Pons (tissue), 1 donor: ENCODE data around the gene SCYGR3.

Source experiments
- DNase-seq: peaks from one replicate; pipeline ENCODE4 v3.0.0-alpha.2; 2016; ENCODE audit warnings: low spot score

The SCYGR3 gene, protein sequence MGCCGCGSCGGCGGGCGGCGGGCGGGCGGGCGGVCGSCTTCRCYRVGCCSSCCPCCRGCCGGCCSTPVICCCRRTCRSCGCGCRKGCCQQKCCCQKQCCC

DNA sequence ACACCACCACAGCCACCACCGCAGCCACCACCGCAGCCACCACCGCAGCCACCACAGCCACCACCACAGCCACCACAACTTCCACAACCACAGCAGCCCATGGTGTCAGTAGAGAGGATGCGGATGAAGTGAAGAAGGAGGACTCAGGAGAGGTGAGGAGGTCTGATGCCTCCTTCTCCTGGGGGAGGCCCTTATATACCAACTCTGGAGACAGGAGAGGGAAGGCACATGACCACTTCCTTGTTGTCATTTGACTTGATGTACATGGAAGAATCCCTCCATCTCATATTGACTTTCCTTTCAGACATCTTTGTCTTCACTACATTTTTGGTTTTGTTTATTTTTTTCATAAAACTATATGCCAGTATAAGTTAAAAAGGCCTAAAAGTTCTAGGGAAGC lies at the start of gene SCYGR3:
Gene SCYGR3 (minus strand): TSS at position 101 of the 400 bp plus-strand sequence. CDS start 0 bp downstream, at position 101.
- no peak for DNase-seq

DNA sequence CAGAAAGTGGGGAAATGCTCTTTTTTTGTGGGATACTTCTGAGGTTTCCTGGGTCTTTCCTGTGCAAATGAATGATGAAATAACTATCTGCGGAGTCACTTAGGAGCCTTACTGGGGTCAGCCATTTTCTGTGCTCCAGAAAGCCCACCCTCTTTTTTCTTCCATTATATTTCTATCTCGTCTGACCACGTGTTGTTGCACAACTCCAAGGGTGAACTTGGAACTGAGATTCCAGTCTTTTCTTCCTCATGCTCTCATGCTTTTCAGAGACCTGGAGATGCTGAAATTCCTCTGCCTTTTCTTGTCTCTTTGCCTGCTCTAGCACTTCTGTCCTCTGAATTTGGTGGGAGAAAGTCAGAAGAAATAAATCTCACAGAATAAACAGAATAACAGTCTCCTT lies 47.2 kb upstream of the SCYGR3 start:
- no peak for DNase-seq

DNA sequence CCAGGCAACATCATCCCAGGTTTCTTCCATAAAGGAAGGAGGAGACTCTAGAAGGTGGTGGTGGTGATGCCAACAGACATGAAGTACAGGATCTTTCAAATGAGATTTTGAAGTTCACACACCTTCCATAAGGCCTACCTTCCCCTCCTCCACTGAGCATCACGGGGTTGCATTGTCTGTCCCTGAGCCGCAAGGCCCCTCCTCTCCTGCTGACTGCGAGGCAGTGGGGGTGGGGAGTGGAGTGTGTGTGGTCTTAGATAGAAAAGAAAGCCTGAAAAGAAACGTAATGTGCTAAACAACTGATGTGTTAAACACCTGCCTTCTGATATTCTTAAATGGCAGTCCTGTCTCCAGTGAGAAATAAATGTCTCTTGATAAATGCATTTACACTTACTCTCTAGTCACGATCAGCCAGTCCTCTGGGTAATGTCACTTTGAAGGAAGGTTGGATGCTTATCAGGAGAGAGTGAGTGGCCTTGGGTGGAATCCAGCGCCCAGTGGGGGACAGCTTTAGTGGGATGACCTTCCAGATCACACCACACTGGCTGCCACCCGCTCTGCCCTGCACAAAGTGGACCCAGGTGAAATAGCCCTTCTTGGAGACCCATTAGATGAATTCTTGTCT lies 46.5 kb upstream of the SCYGR3 start:
- no peak for DNase-seq

DNA sequence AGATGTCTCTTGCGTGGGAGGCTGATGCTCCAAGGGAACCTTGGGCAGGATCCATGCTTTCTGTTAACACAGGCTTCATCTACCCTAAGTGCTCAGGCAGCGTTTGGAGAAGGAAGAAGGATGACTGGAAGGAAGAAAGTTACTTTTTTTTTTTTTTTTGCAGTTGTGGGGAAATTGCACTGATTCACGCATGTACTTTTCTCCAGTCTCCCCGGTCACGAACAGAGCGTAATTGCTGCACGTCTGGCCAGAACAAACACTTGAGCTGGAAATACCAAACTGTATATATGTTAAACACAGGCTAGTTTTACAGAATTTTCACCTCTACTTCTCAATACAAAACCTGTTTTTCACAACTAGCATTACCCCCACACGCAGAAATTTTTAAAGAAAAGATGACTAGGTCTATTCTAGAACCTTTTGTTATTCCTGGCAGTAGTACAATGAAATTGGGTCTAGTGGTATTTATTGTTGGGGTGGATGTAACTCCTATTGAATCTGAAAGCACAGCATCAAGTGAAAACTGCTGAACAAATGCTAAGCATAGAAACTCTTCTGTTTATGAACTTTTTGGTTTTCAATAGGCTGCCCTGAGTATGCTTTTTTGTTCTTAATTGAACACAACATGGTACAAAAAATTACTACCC lies 42.7 kb upstream of the SCYGR3 start:
- DNase-seq: no peak

DNA sequence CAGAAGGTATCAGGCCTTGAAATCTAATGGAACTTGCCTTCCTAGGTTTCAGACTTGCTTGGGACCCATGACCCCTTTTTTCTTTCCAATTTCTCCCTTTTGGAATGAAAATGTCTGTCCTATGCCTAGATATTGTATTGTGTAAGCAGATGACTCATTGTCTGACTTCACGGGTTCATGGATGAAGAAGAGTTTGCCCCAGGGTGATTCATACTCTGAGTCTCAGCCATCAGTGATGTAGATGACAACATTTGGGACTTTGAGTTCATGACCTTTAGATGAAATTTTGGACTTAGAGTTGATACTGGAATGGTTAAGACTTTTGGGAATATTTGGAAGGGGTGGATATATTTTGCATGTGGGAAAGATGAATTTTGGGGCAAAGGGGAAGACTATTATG lies 40.8 kb upstream of the SCYGR3 start:
- DNase-seq: no peak

DNA sequence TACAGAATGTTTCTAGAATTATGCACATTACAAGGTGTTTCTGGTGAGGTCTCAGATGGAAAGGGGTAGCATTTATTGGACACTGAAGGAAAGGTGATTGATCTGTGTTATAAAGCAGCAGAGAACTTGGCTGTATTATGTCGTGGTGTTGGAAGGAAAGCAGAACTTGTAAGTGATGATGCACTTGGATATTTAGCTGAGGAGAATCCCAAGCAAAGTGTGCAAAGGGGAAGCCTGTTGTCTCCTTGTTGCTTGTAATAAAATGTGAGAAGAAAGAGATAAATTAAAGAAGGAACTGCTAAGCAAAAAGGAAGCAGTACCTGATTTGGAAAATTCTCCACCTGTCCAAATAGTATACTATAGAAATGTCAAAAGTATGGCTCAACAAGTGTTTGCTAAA lies 39.8 kb upstream of the SCYGR3 start:
- DNase-seq: no peak

DNA sequence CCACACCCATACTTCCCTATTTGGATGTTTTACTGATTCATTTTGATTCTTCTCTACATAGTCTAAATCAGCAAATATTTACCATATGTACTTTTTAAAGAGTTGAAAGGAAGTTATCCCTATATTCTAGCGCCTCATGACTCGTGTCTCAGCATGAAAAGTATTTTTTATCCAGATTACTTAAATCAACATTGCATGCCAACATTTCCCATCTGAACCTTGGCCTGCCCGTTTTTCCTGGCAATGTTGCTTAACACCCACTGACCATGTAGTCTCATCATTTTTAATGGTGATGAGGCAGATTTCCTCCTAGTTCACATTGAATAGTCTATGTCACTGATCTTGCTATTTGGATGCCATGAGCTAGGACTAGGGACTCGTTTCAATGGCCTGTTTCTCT lies 38.8 kb upstream of the SCYGR3 start:
- DNase-seq: no peak

DNA sequence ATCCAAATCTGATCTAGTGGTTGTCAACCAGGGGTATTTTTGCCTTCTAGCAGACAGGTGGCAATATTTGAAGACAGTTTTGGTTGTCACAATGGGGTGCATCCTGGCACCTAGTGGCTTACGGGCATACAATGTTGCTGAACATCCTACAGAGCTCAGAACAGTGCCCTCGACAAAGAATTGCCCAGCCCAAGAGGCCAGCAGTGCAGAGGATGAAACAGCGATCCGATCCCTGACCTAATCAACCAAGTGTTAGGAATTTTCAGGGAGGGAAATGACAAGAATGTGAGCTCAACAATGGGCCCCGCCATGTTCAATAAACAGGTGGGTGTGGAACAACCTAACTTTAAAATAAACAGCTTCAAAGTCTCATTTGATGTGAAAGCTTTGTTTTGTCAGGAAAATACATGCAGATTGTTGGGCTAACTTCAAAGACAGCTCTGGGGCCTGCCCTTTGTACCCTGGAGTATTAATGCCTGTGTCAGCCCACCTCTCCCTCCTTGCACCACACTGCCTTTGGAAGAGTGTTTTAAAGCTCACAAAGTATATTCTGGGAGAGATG lies 29.4 kb upstream of the SCYGR3 start:
- no peak for DNase-seq

DNA sequence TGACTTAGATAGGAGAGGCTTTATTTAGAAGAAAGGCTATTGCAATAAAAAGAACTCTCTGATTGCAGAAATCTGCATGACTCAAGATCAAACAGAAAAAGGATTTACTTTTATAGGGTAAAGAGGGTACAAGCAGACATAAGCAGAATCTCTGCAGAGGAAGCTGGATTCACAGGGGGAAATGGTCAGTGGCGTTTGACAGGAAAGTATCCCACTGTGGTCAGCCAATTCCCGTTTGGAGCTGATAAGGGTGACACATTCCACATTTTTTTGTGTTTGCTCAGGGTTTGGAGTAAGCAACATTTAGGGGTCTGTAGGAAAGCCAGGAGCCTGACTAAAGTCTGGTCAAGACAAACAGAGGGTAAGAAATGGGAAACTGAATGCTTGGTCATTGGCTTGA lies 28.0 kb upstream of the SCYGR3 start:
- DNase-seq: no peak

DNA sequence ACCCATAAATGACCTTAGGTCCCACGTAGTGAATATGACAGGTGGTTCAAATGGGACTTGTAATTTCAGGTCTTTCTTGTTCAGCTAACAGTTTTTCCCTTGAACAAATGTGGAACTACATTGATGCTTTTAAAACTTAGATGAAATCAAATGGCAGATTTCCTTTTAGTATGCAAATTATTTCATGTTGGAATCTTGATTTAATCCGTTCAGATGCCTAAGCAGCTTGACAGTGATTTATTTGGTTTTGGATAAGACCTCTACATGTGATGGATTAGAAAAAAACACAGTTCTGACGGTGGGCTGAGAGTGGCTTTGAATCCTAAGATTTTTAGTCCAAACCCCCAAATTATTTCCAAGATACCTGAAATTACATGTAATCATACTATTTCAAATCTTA lies 19.6 kb upstream of the SCYGR3 start:
- no peak for DNase-seq

DNA sequence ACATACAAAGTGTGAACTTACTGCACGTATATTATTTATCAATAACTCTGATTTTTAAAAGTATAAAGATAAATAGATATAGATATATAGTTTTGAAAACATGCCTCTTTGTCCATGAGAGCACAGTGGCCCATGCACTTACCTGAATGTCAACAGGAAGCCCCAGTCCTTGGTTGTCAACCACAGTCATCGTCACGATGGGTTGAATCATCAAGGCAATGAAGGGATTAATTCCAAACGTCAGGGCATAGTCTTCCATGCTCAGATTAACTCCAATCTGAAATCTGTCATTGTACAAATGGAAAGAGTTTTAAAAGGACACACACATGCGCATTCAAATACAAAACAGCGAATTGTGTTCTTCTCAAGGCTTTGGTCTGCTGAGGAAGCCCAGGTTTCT lies 18.2 kb upstream of the SCYGR3 start:
- no peak for DNase-seq

DNA sequence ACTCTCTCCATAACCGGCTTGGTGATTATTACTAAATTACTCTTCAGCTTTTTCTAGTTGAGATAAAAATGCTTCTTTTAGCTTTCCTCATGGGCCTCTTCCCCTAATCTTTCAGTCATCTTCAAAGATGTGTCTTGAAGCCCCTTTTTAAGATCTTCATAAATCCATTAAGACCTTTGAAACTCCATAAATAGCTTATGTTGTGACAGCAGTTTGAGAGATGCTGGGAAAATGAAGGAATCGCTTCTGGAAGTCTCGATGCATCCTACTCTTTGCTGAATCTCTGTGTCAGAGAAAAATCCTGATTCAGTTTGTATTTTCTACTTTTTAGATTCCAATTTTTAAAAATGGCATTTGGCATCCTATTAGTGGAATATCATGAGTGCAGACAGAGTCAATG lies 15.7 kb upstream of the SCYGR3 start:
- DNase-seq: no peak

DNA sequence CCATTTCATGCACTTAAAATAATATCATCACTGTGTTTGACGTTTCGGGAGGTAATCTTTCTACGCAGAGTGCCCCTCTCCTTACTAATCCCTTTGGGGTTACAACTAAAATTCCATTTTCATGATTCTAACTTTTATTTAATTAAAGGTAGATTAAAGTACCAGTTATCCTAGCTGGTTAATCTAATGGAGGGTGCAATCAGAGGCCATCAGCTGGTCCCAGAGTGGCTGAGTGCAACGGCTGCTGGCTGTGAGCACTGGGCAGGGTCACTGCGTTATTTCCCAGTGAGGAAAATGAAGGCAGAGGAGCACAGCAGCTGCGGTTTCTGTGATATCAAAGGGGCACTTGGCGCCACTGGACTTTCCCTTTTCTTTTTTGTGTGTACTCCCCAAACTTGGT lies 14.8 kb upstream of the SCYGR3 start:
- no peak for DNase-seq

DNA sequence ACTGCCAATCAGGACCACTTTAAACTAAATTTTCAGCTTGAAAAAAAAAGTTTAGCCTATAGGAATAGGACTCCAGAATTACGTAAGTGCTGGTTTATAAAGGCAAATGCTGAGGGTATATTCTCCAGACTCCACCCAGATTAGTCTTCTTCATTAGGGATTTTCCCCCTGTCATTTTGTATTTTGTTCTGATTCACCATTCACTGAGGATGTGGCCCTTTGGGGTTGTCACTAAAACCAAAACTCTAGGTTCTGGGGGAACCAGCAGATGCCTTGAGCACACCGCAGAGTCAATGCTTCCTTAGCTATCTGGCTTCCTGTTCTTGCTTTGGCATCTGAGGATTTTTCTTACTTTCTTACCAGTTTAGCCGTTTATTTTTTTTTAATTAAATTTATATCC lies 13.1 kb upstream of the SCYGR3 start:
- no peak for DNase-seq

DNA sequence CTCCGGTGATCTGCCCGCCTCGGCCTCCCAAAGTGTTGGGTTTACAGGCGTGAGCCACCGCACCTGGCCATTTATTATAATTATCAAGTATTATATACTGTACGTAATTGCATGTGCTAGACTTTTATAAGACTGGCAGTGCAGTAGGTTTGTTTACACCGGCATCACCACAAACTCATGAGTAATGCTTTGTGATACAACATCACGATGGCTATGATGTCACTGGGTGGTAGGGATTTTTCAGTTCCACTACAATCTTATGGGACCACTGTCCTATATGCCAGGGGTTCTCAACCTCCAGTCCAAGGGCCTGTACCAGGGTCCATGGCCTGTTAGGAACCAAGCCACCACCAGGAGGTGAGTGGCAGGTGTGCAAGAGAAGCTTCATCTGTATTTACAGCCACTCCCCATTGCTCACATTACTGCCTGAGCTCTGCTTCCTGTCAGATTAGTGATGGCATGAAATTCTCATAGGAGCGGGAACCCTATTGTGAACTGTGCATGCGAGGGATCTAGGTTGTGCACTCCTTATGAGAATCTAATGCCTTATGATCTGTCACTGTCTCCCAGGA lies 12.0 kb upstream of the SCYGR3 start:
- no peak for DNase-seq

DNA sequence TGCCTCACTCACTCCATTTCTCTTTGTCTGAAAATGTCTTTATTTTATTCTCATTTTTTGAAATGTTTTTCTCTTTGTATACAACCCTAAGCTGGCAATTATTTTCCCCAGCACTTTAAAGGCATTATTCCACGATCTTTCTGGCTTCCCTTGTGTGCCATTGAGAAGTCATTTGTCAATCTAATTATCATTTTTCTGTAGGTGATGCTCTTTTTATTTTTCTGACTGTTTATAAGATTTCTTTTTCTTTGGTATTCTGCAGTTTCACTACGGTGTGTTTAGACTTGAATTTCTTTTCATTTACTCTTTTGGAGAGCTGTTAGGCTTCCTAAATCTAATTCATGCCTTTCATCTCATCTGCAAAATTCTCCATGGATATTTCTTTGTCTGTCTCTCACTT lies 10.8 kb upstream of the SCYGR3 start:
- DNase-seq: no peak

DNA sequence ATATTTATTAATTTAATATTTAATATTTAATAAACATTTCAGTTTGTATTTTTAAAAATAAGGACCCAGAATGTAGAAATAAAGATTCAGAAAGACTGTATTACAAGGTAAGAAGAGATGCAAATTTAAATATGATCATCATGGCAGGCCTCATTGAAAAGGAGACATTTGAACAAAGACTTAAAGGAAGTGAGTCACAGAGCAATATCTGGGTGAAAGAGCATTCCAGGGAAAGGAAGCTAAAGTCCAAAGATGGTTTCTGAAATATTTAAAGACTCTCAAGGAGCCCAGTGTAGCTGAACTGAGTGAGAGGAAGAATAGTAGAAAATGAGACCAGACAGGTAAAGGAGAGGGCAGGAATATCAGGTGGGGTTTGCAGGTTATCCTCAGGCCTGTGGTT lies 8.6 kb upstream of the SCYGR3 start:
- DNase-seq: no peak

DNA sequence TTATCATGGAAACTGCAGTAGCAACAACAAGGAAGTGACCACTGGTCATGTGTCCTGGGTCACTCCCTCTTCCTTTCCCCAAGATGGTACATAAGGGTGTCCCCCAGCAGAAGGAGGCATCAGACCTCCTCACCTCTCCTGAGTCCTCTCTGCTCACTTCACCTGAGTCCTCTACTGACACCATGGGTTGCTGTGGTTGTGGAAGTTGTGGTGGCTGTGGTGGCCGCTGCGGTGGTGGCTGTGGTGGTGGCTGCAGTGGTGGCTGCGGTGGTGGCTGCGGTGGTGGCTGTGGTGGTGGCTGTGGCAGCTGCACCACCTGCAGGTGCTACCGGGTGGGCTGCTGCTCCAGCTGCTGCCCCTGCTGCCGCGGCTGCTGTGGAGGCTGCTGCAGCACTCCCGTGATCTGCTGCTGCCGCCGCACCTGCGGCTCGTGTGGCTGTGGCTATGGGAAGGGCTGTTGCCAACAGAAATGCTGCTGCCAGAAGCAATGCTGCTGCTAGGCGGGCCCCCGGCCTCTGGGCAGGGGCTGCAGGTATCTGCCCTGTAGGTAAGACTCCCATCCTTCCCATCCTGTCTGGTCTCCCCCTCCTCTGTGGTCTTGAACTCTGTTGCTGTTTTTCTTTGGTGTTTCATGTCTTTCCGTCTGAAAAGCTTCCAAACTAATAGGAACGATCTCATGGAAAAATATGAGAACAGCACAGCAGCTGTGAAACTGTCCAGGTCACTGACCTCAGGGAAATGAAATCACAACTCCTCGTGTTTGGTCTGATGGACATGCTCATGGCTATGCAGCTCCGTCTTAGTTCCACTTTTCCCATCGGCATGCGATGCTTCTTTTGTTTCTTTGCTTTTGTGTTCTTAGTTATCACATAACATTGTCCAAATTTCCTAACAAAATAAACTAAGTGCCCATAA lies 2.9 kb upstream of the SCYGR3 start, which contains the start of gene SCYGR4:
Gene SCYGR4 (plus strand): TSS at position 183 of the 915 bp plus-strand sequence. CDS start 0 bp downstream, at position 183.
- no peak for DNase-seq

DNA sequence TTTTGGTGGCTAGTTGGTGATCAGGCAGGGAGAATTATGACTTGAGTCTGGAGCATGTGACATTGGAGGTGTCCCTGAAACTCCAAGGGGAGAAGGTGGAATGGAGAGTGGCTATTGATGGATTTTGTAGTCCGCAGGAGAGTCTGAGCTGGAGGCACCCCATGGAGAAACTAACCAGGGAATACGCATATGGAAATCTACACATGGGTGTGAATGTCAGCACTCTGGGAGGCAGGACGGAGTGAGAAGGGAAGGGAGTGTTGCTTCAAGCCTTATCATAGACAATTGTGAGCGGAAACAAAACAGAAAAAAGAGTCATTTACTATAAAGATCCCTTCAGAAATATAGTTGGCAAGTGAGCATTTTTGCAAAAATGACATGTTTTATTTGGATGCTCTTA lies 2.0 kb upstream of the SCYGR3 start:
- no peak for DNase-seq

DNA sequence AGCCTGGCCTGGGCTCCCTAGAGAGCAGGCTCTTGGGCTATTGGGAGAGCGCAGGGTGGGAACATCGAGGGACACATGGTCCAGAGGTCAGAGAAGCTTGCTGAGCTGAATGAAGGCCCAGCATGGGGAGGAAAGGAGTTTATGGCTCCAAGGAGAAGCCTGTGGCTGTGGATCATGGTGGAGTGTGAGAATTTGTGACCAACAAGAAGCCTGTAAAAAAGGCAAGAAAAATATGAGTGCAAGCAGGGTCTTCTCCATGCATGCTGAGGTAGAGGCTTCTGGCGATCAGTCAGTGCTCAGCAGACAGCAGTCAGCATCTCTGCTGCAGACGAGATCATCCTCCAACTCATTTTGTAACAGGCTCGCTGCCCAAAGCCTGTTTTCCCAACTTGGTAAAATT lies 1.3 kb upstream of the SCYGR3 start:
- no peak for DNase-seq

DNA sequence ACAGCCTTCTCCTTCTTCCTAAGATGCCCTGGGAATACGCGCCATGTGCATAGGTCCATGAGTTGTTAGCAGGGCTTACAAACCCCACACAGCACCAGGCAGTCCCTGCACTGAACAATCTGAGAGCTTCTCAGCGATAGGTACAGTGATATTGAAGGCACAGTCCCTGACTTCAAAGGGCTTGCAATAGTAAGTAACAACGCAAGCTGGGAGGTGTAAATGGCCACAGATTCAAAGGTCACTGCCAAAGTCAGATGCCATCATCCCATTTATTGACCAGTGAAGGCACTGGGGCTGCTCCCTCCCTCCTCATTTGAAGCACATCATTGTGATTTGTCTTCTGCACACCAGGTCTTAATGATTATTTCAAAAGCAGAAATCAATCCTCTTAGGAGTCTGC lies 541 bp upstream of the SCYGR3 start:
- DNase-seq: no peak

DNA sequence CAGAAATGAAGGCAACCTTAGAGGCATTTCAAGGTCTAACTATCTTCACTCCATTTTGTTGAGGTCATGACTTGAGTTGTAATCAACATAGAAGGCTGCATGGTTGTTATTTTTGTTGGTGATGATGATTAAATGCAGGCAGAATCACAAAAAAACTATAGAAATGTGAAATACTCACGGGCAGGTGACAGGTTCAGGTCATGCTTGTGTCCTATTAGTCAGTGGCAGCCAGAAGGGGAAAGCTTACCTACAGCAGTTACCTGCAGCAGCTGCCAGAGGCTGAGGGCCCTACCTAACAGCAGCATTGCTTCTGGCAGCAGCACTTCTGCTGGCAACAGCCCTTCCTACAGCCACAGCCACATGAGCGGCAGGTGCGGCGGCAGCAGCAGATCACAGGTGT lies 394 bp downstream of the SCYGR3 start:
- DNase-seq: no peak
